ENCODE data around the gene FADS2.

GRCh38 chr11:61874377-61874809 is 46.3 kb downstream of the FADS2 start:
- no peak for TF ChIP-seq ZNF230 (CRISPR knock-in tag; IDR thresholded peaks at IDR 0.05)
- no peak for TF ChIP-seq ZNF280D (CRISPR knock-in tag; IDR thresholded peaks at IDR 0.05)
- no peak for TF ChIP-seq MAFF (IDR thresholded peaks at IDR 0.05; ENCODE audit: low read depth, low read length)
- TF ChIP-seq RBM39 (IDR thresholded peaks at IDR 0.05; ENCODE audit: low read depth, low read length, poor library complexity, severe bottlenecking): no peak
- TF ChIP-seq ZSCAN21 (CRISPR knock-in tag; IDR thresholded peaks at IDR 0.05; ENCODE audit: borderline replicate concordance): no peak
- TF ChIP-seq, protein P1, sequence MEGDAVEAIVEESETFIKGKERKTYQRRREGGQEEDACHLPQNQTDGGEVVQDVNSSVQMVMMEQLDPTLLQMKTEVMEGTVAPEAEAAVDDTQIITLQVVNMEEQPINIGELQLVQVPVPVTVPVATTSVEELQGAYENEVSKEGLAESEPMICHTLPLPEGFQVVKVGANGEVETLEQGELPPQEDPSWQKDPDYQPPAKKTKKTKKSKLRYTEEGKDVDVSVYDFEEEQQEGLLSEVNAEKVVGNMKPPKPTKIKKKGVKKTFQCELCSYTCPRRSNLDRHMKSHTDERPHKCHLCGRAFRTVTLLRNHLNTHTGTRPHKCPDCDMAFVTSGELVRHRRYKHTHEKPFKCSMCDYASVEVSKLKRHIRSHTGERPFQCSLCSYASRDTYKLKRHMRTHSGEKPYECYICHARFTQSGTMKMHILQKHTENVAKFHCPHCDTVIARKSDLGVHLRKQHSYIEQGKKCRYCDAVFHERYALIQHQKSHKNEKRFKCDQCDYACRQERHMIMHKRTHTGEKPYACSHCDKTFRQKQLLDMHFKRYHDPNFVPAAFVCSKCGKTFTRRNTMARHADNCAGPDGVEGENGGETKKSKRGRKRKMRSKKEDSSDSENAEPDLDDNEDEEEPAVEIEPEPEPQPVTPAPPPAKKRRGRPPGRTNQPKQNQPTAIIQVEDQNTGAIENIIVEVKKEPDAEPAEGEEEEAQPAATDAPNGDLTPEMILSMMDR (CRISPR knock-in tag; IDR thresholded peaks at IDR 0.05): no peak
- no peak for TF ChIP-seq RBAK (CRISPR knock-in tag; IDR thresholded peaks at IDR 0.05)
- no peak for TF ChIP-seq THAP9 (CRISPR knock-in tag; IDR thresholded peaks at IDR 0.05; ENCODE audit: borderline replicate concordance)
- no peak for TF ChIP-seq PHF21A (CRISPR knock-in tag; IDR thresholded peaks at IDR 0.05)

All from HepG2 (cell line).